WTC11 (cell line): ENCODE results near the gene SPIRE2. TPM values are rescaled to one million over a fixed set of nuclear protein-coding genes. Genes with fewer than 3 reads are reported as not detected.

Source experiments
- ATAC-seq: fragments of 200-7000 bp; cut with Tn5 transposase; 2 replicates; pipeline ENCODE4 v1.10.0; 2021; ENCODE audit warnings: mild to moderate bottlenecking, moderate library complexity
- CTCF ChIA-PET: fragments of 300-600 bp; sonication (Branson Sonifier 250); formaldehyde crosslinking; loops from one replicate; lab custom pipeline; 2021; ENCODE audit warnings: antibody characterized with exemption; lab: Charles Lee
- POLR2A ChIA-PET: fragments of 350-600 bp; sonication (Branson Sonifier 250); formaldehyde crosslinking; loops from one replicate; lab custom pipeline; 2021; ENCODE audit warnings: antibody characterized with exemption; lab: Charles Lee
- DNase-seq: peaks from one replicate; pipeline ENCODE4 v3.0.0; 2021; ENCODE audit warnings: low spot score
- H3K27ac Mint-ChIP-seq: 2 replicates; pipeline ENCODE4 v1.8.0; 2021; ENCODE audit warnings: mixed read lengths
- H3K27me3 Mint-ChIP-seq: 2 replicates; pipeline ENCODE4 v1.8.0; 2021; ENCODE audit warnings: low read depth, mild to moderate bottlenecking, moderate library complexity, mixed read lengths
- H3K36me3 Mint-ChIP-seq: 2 replicates; pipeline ENCODE4 v1.8.0; 2021; ENCODE audit warnings: mixed read lengths
- H3K4me1 Mint-ChIP-seq: 2 replicates; pipeline ENCODE4 v1.8.0; 2022; ENCODE audit warnings: mixed read lengths
- H3K4me3 Mint-ChIP-seq: 2 replicates; pipeline ENCODE4 v1.8.0; 2021; ENCODE audit warnings: mild to moderate bottlenecking, moderate library complexity, mixed read lengths
- H3K9me3 Mint-ChIP-seq: 2 replicates; pipeline ENCODE4 v1.8.0; 2021; ENCODE audit warnings: mixed read lengths
- AFF4 ChIP-seq: sonication (generic); formaldehyde crosslinking; IDR thresholded peaks from 2 replicates; pipeline ENCODE4 v1.8.1; 2023; ENCODE audit warnings: mild to moderate bottlenecking, missing genetic modification reagents, borderline replicate concordance
- E2F1 ChIP-seq: sonication (generic); formaldehyde crosslinking; IDR thresholded peaks from 2 replicates; pipeline ENCODE4 v1.8.0; 2022; ENCODE audit warnings: mild to moderate bottlenecking, missing genetic modification reagents
- FOXP4 ChIP-seq: sonication (generic); formaldehyde crosslinking; IDR thresholded peaks from 2 replicates; pipeline ENCODE4 v1.8.0; 2022; ENCODE audit warnings: mild to moderate bottlenecking, missing genetic modification reagents
- JUN ChIP-seq: sonication (generic); formaldehyde crosslinking; IDR thresholded peaks from 2 replicates; pipeline ENCODE4 v1.8.0; 2023; ENCODE audit warnings: mild to moderate bottlenecking, missing genetic modification reagents
- MLX ChIP-seq: sonication (generic); formaldehyde crosslinking; IDR thresholded peaks from 2 replicates; pipeline ENCODE4 v1.8.1; 2023; ENCODE audit warnings: mild to moderate bottlenecking, missing genetic modification reagents, moderate library complexity
- NFE2L1 ChIP-seq: sonication (generic); formaldehyde crosslinking; IDR thresholded peaks from 2 replicates; pipeline ENCODE4 v1.8.1; 2023; ENCODE audit warnings: missing genetic modification reagents
- NFYB ChIP-seq: sonication (generic); formaldehyde crosslinking; conservative IDR thresholded peaks from 2 replicates; pipeline ENCODE4 v1.8.0; 2022; ENCODE audit warnings: low read depth, missing genetic modification reagents
- NR2C2 ChIP-seq: sonication (generic); formaldehyde crosslinking; IDR thresholded peaks from 2 replicates; pipeline ENCODE4 v1.8.0; 2022; ENCODE audit warnings: mild to moderate bottlenecking, missing genetic modification reagents
- NR3C1 ChIP-seq: sonication (generic); formaldehyde crosslinking; conservative IDR thresholded peaks from 2 replicates; pipeline ENCODE4 v1.8.1; 2023; ENCODE audit warnings: low read depth, mild to moderate bottlenecking, missing genetic modification reagents
- PRDM15 ChIP-seq: sonication (generic); formaldehyde crosslinking; IDR thresholded peaks from 2 replicates; pipeline ENCODE4 v1.8.0; 2022; ENCODE audit warnings: missing genetic modification reagents
- PRRX2 ChIP-seq: fragments of 250-450 bp; sonication (Bioruptor Pico); IDR thresholded peaks from 2 replicates; pipeline ENCODE4 v1.8.0; 2021; ENCODE audit warnings: mild to moderate bottlenecking
- RELA ChIP-seq: sonication (generic); formaldehyde crosslinking; IDR thresholded peaks from 2 replicates; pipeline ENCODE4 v1.8.1; 2022; ENCODE audit warnings: missing genetic modification reagents, mild to moderate bottlenecking, borderline replicate concordance
- TEAD4 ChIP-seq: sonication (generic); formaldehyde crosslinking; IDR thresholded peaks from 2 replicates; pipeline ENCODE4 v1.8.0; 2022; ENCODE audit warnings: mild to moderate bottlenecking, missing genetic modification reagents
- TP53 ChIP-seq: sonication (generic); formaldehyde crosslinking; IDR thresholded peaks from 2 replicates; pipeline ENCODE4 v1.8.1; 2023; ENCODE audit warnings: mild to moderate bottlenecking, missing genetic modification reagents
- ZMAT4 ChIP-seq: fragments of 250-450 bp; sonication (Bioruptor Pico); IDR thresholded peaks from 2 replicates; pipeline ENCODE4 v1.9.0; 2021; ENCODE audit warnings: mild to moderate bottlenecking
- ZNF121 ChIP-seq: sonication (generic); formaldehyde crosslinking; IDR thresholded peaks from 2 replicates; pipeline ENCODE4 v1.8.0; 2023; ENCODE audit warnings: missing genetic modification reagents
- ZNF219 ChIP-seq: sonication (generic); formaldehyde crosslinking; IDR thresholded peaks from 2 replicates; pipeline ENCODE4 v1.8.0; 2023; ENCODE audit warnings: missing genetic modification reagents, mild to moderate bottlenecking, borderline replicate concordance
- ZNF232 ChIP-seq: sonication (generic); formaldehyde crosslinking; IDR thresholded peaks from 2 replicates; pipeline ENCODE4 v1.8.0; 2022; ENCODE audit warnings: mild to moderate bottlenecking, missing genetic modification reagents
- ZNF281 ChIP-seq: sonication (generic); formaldehyde crosslinking; IDR thresholded peaks from 2 replicates; pipeline ENCODE4 v1.8.0; 2023; ENCODE audit warnings: mild to moderate bottlenecking, missing genetic modification reagents
- ZNF671 ChIP-seq: fragments of 250-450 bp; sonication (Bioruptor Pico); IDR thresholded peaks from 2 replicates; pipeline ENCODE4 v1.8.0; 2021; ENCODE audit warnings: mild to moderate bottlenecking
- total RNA-seq: library from RNA; stranded (reverse); gene quantifications from 3 replicates; pipeline ENCODE4 v1.2.3, GENCODE V29; 2021

The SPIRE2 gene
- total RNA-seq, 1 experiment from 2014 or later = 19.7 TPM

GRCh38 chr16:89795676-89796075 is 32.6 kb upstream of the SPIRE2 start:
- no peak for TF ChIP-seq TEAD4 (CRISPR knock-in tag)
- no peak for TF ChIP-seq FOXP4 (CRISPR knock-in tag)
- no peak for TF ChIP-seq ZNF671 (CRISPR knock-in tag)
- TF ChIP-seq ZNF219 (CRISPR knock-in tag) = no peak
- no peak for TF ChIP-seq PRRX2 (CRISPR knock-in tag)
- no peak for TF ChIP-seq TP53 (CRISPR knock-in tag)
- Mint-ChIP-seq H3K27me3 (no peaks in the 10 kb centered on the region), H3K36me3 (peaks cover 67% of the 10 kb centered on the region), H3K4me1 (no peaks in the 10 kb centered on the region), H3K9me3 (no peaks in the 10 kb centered on the region), H3K27ac (peak overlapping the region; percentile 57), H3K4me3 (no peak overlapping the region)
- DNase-seq = no peak
- ChIA-PET POLR2A (no interaction called here), CTCF (no interaction called here)
- ATAC-seq = no peak

- peak overlapping the region; percentile 57 for H3K27ac Mint-ChIP-seq
- ATAC-seq = no peak
- H3K27me3 Mint-ChIP-seq = no peaks in the 10 kb centered on the region
- no peak for DNase-seq
- no peaks in the 10 kb centered on the region for H3K4me1 Mint-ChIP-seq
- CTCF ChIA-PET = no interaction called here
- H3K36me3 Mint-ChIP-seq = peaks cover 63% of the 10 kb centered on the region
- H3K4me3 Mint-ChIP-seq = no peak overlapping the region
- no peaks in the 10 kb centered on the region for H3K9me3 Mint-ChIP-seq
- POLR2A ChIA-PET = no interaction called here
- TF ChIP-seq RELA (CRISPR knock-in tag) = no peak
- no peak for TF ChIP-seq ZNF121 (CRISPR knock-in tag)
- TF ChIP-seq ZNF281 = no peak
- no peak for TF ChIP-seq NFE2L1 (CRISPR knock-in tag)
- no peak for TF ChIP-seq E2F1 (CRISPR knock-in tag)
- TF ChIP-seq ZNF219 (CRISPR knock-in tag) = no peak
- no peak for TF ChIP-seq ZMAT4 (CRISPR knock-in tag)
- no peak for TF ChIP-seq JUN
- TF ChIP-seq ZNF232 (CRISPR knock-in tag) = no peak
- TF ChIP-seq PRDM15 = no peak
- TF ChIP-seq NR2C2 (CRISPR knock-in tag) = no peak
- no peak for TF ChIP-seq AFF4 (CRISPR knock-in tag)
- no peak for TF ChIP-seq MLX (CRISPR knock-in tag)
- no peak for TF ChIP-seq NR3C1 (CRISPR knock-in tag)
- TF ChIP-seq NFYB (CRISPR knock-in tag) = no peak
Observed at GRCh38 chr16:89796104-89796503, 32.2 kb upstream of the SPIRE2 start.
